Globus pallidus (tissue), 1 donor: ENCODE data around the gene BAG1.

Experiments used
- DNase-seq: peaks from one replicate; pipeline ENCODE4 v3.0.0-alpha.2; 2015; ENCODE audit warnings: low spot score

The BAG1 gene

GRCh38 chr9:33210006-33210715 is 54.3 kb downstream of the BAG1 start:
- DNase-seq: no peak

- DNase-seq: no peak
These were observed 55.1 kb downstream of the BAG1 start for GRCh38 chr9:33209394-33209793.

GRCh38 chr9:33202552-33203201 is 61.8 kb downstream of the BAG1 start:
- no peak for DNase-seq
